Brain microvascular endothelial cell (primary cell): Measurements from ENCODE around the gene SMIM45.

Experiments
- DNase-seq: peaks from one replicate; pipeline ENCODE4 v3.0.0-alpha.2; 2020
- H3K27ac ChIP-seq: fragments of 250-450 bp; sonication (Bioruptor Pico); 2 replicates; pipeline ENCODE4 v1.5.1; 2020; ENCODE audit warnings: mild to moderate bottlenecking, moderate library complexity
- H3K27me3 ChIP-seq: fragments of 250-450 bp; sonication (Bioruptor Pico); replicated peaks from 2 replicates; pipeline ENCODE4 v1.5.1; 2020; ENCODE audit warnings: mild to moderate bottlenecking
- H3K36me3 ChIP-seq: fragments of 250-450 bp; sonication (Bioruptor Pico); replicated peaks from 2 replicates; pipeline ENCODE4 v1.5.1; 2020; ENCODE audit warnings: mild to moderate bottlenecking
- H3K4me3 ChIP-seq: 2 replicates; pipeline ENCODE4 v1.5.1; 2011; ENCODE audit warnings: low read depth, mild to moderate bottlenecking, control low read depth, low read length, moderate library complexity
- CTCF ChIP-seq: IDR thresholded peaks from 2 replicates; pipeline ENCODE4 v1.5.1; 2011; ENCODE audit warnings: low read depth, mild to moderate bottlenecking, moderate library complexity, low read length, control low read depth, inconsistent platforms; ENCODE audit errors: missing control alignments
- in situ Hi-C: cut with HindIII; loops from 2 replicates; pipeline ENCODE4 v1.10.0; 2017; ENCODE audit warnings: low sequenced_read_pairs, low pct_ligation_motif_present

The SMIM45 gene

GRCh38 chr22:41957941-41958556 is 6.1 kb downstream of the SMIM45 start:
- Histone ChIP-seq H3K4me3 (no peak overlapping the region), H3K36me3 (no peaks in the 10 kb centered on the region), H3K27ac (no peak overlapping the region), H3K27me3 (no peaks in the 10 kb centered on the region)
- in situ Hi-C loops: no loop called here
- no peak for TF ChIP-seq CTCF
- no peak for DNase-seq

- no peak overlapping the region for H3K27ac ChIP-seq
- no peaks in the 10 kb centered on the region for H3K27me3 ChIP-seq
- in situ Hi-C loops: no loop called here
- H3K4me3 ChIP-seq: no peak overlapping the region
- DNase-seq: no peak
- no peaks in the 10 kb centered on the region for H3K36me3 ChIP-seq
- no peak for TF ChIP-seq CTCF
These were observed 11.6 kb downstream of the SMIM45 start for GRCh38 chr22:41963453-41964111.

- no peak for DNase-seq
- Histone ChIP-seq H3K27me3 (no peaks in the 10 kb centered on the region), H3K4me3 (no peak overlapping the region), H3K27ac (no peak overlapping the region), H3K36me3 (no peaks in the 10 kb centered on the region)
- in situ Hi-C loops: no loop called here
- TF ChIP-seq CTCF: no peak
These were observed 12.2 kb downstream of the SMIM45 start for GRCh38 chr22:41964112-41964491.

GRCh38 chr22:41966225-41966606 is 14.3 kb downstream of the SMIM45 start:
- no peak overlapping the region for H3K27ac ChIP-seq
- H3K36me3 ChIP-seq: no peaks in the 10 kb centered on the region
- in situ Hi-C loops: no loop called here
- no peak overlapping the region for H3K4me3 ChIP-seq
- no peak for DNase-seq
- no peak for TF ChIP-seq CTCF
- H3K27me3 ChIP-seq: no peaks in the 10 kb centered on the region

- TF ChIP-seq CTCF: peak; percentile 65
- Histone ChIP-seq H3K27ac (no peak overlapping the region), H3K27me3 (no peaks in the 10 kb centered on the region), H3K36me3 (no peaks in the 10 kb centered on the region), H3K4me3 (no peak overlapping the region)
- in situ Hi-C loops: no loop called here
- DNase-seq: peak; percentile 83
These were observed 14.8 kb downstream of the SMIM45 start for GRCh38 chr22:41966607-41967240.
